Mucosa of descending colon (tissue), 3 donors: Measurements from ENCODE around the gene POFUT1. TPM values are rescaled to one million over a fixed set of nuclear protein-coding genes. Genes with fewer than 3 reads are reported as not detected.

Experiments
- ATAC-seq: fragments of 200-7000 bp; cut with Tn5 transposase; one replicate; pipeline ENCODE4 v1.9.1; 2020; ENCODE audit warnings: mild to moderate bottlenecking, moderate library complexity
- DNase-seq, 3 donors: peaks; one replicate each; pipeline ENCODE4 v3.0.0-alpha.2; 2020
- H3K36me3 ChIP-seq: fragments of 200-600 bp; one replicate; pipeline ENCODE4 v1.8.0; 2021; ENCODE audit warnings: low read depth, mild to moderate bottlenecking
- H3K4me1 ChIP-seq: fragments of 200-600 bp; one replicate; pipeline ENCODE4 v1.8.0; 2021; ENCODE audit warnings: low read depth, mild to moderate bottlenecking
- H3K4me3 ChIP-seq: fragments of 200-600 bp; one replicate; pipeline ENCODE4 v1.8.0; 2021; ENCODE audit warnings: mild to moderate bottlenecking
- H3K9me3 ChIP-seq: fragments of 200-600 bp; one replicate; pipeline ENCODE4 v1.8.0; 2021; ENCODE audit warnings: mild to moderate bottlenecking
- intact Hi-C, 2 donors: fragments of 100-400 bp; cut with DNase I in 1 of 2; cut with micrococcal nuclease in 1 of 2; formaldehyde crosslinking; loops; one replicate each; pipeline versions ENCODE4 v1.11.0 to v1.11.1; 2022; cut with DNase I, micrococcal nuclease
- total RNA-seq, 3 donors: library from RNA; stranded (reverse); fragmentation: NEBNext Ultra II Directional in 2 of 3; extraction: Animal tissue kit (Norgen Biotek cat#: 25700) in 2 of 3; gene quantifications; one replicate each; pipeline versions ENCODE4 v1.2.1 to v1.2.4, GENCODE V29; 2021 to 2023
- TF ChIP-seq, protein P1 (sequence below): fragments of 200-600 bp; IDR thresholded peaks from one replicate; pipeline ENCODE4 v1.8.0; 2022; ENCODE audit warnings: antibody characterized with exemption, mild to moderate bottlenecking
- donor health status: DM: no; HTN: no; CAD: no; lungs with moderate emphysema.
- donor health status: DM: no; HTN: no; CAD: no.
- donor health status: DM: no; HTN: yes; CAD: no.

Gene POFUT1
- total RNA-seq, 3 donors from 2014 or later, result 35.5 to 48.5 (median 44.8) TPM

DNA sequence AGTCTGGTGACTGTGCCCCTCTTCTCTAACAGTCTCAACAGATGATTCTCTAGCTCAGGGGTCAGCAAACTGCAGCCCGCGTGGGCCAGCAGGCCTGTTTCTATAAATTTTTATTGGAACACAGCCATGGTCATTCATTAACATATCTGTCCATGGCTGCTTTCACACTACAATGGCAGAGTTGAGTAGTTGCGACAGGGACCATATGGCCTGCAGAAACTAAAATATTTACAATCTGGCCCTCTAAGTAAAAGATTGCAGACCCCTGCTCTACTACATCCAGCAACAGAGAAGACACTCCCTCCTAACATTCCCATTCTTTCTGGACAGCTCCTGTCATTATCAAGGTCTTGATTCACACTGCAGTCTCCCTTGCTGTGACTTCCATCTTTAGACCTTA lies 45.3 kb upstream of the POFUT1 start:
- Histone ChIP-seq H3K36me3 (peaks cover 5% of the 10 kb centered on the region), H3K4me1 (no peaks in the 10 kb centered on the region), H3K9me3 (no peaks in the 10 kb centered on the region), H3K4me3 (no peak overlapping the region)
- intact Hi-C loops, result no loop called here
- DNase-seq (no peak), ATAC-seq (no peak)
- TF ChIP-seq, protein P1, sequence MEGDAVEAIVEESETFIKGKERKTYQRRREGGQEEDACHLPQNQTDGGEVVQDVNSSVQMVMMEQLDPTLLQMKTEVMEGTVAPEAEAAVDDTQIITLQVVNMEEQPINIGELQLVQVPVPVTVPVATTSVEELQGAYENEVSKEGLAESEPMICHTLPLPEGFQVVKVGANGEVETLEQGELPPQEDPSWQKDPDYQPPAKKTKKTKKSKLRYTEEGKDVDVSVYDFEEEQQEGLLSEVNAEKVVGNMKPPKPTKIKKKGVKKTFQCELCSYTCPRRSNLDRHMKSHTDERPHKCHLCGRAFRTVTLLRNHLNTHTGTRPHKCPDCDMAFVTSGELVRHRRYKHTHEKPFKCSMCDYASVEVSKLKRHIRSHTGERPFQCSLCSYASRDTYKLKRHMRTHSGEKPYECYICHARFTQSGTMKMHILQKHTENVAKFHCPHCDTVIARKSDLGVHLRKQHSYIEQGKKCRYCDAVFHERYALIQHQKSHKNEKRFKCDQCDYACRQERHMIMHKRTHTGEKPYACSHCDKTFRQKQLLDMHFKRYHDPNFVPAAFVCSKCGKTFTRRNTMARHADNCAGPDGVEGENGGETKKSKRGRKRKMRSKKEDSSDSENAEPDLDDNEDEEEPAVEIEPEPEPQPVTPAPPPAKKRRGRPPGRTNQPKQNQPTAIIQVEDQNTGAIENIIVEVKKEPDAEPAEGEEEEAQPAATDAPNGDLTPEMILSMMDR, result no peak

DNA sequence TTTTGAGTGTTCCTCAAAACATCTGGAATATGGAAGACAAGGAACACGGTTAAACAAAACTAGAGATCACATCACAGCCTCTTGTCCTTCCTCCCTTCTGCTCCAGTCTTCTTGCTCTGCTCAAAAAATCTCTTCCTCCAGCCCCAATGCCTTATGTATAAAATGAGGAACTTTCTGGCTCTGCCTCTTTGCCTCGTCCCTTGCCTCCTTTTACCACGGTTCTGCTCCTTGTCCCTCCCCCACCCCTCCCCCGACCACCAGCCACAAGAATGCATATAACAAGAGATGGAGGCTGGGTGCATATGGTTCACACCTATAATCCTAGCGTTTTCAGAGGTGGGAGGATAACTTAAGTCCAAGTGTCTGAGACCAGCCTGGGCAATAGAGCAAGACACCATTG lies 43.7 kb upstream of the POFUT1 start:
- Histone ChIP-seq H3K9me3 (no peaks in the 10 kb centered on the region), H3K4me1 (no peaks in the 10 kb centered on the region), H3K4me3 (no peak overlapping the region), H3K36me3 (peaks cover 5% of the 10 kb centered on the region)
- TF ChIP-seq, protein P1, result no peak
- intact Hi-C loops, result no loop called here
- ATAC-seq, result no peak
- no peak for DNase-seq

DNA sequence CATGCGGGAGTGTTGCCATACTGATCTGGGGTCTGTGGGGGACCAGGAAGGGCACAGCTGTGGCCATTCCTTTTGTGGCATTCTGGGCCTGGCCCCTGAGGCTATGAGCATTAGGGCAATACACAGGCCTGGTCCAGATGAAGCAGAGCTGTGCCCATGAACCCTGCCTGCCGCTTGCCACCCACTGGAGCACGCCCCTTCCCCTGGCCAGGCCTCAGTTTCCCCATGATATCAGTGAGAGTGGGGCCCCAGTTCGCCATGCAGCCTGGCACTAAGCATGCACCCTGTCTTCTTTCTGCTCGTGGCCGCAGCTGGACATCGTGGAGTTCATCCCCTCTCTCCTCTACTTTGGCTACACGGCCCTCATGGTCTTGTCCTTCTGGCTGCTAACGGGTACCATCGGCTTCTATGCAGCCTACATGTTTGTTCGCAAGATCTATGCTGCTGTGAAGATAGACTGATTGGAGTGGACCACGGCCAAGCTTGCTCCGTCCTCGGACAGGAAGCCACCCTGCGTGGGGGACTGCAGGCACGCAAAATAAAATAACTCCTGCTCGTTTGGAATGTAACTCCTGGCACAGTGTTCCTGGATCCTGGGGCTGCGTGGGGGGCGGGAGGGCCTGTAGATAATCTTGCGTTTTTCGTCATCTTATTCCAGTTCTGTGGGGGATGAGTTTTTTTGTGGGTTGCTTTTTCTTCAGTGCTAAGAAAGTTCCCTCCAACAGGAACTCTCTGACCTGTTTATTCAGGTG lies 42.5 kb upstream of the POFUT1 start:
- TF ChIP-seq, protein P1, result no peak
- ATAC-seq, result no peak
- Histone ChIP-seq H3K36me3 (peaks cover 5% of the 10 kb centered on the region), H3K9me3 (no peaks in the 10 kb centered on the region), H3K4me3 (no peak overlapping the region), H3K4me1 (no peaks in the 10 kb centered on the region)
- intact Hi-C loops, result no loop called here
- peak in 1 of 3 donors; percentile 32 for DNase-seq

DNA sequence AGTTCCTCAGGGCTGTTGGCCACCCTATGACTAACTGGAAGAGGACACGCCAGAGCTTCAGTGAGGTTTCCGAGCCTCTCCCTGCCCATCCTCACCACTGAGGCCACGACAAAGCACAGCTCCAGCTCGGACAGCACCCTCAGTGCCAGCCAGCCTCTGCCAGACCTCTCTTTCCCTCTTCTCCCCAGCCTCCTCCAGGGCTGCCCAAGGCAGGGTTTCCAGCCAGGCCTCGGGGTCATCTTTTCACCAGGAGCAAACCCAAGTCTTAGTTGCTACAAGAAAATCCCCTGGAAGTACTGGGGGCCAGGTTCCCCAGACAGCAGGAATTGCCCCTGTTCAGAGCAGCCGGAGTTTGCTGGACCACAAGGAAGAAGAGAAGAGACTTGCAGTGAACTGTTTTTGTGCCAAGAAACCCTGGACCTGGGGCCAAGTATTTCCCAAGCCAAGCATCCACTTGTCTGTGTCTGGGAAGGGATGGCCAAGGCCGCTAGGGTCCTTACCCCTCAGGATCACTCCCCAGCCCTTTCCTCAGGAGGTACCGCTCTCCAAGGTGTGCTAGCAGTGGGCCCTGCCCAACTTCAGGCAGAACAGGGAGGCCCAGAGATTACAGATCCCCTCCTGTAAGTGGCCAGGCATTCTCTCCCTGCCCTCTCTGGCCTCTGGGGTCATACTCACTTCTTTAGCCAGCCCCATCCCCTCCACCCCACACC lies 41.7 kb upstream of the POFUT1 start:
- Histone ChIP-seq H3K36me3 (peaks cover 5% of the 10 kb centered on the region), H3K9me3 (no peaks in the 10 kb centered on the region), H3K4me3 (no peak overlapping the region), H3K4me1 (no peaks in the 10 kb centered on the region)
- intact Hi-C loops, result no loop called here
- TF ChIP-seq, protein P1, result no peak
- DNase-seq (peak in 1 of 3 donors; percentile 17), ATAC-seq (no peak)

DNA sequence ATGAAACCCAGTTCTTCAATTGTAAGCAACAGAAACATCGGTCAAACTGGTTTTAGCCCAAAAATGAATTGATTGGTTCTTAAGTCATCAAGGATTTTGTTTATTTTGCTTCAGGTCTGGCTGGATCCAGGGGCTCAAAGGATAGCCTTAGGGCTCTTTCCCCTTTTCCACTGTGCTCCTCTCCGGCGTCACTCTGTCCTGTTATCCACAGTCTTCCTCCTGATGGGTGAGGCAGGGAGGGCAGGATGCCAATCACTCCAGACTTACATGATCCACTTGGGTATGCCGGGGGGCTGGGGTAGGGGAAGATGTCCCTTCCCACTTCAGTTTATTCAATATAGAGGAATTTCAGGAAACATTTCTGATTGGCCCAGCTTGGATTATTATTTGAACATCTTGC lies 40.1 kb upstream of the POFUT1 start:
- H3K9me3 ChIP-seq, result no peaks in the 10 kb centered on the region
- H3K4me3 ChIP-seq, result no peak overlapping the region
- DNase-seq (no peak), ATAC-seq (no peak)
- intact Hi-C loops, result no loop called here
- H3K36me3 ChIP-seq, result peaks cover 3% of the 10 kb centered on the region
- no peaks in the 10 kb centered on the region for H3K4me1 ChIP-seq
- TF ChIP-seq, protein P1, result no peak
